GM12874 (cell line): ENCODE measurements around the gene PRELP.

Experiments used
- TF ChIP-seq, protein P1 (sequence below): IDR thresholded peaks from 2 replicates; pipeline ENCODE4 v1.5.1; 2011; ENCODE audit warnings: low read depth, mild to moderate bottlenecking, control low read depth, low read length, moderate library complexity; ENCODE audit not compliant: insufficient read depth

Gene PRELP

DNA sequence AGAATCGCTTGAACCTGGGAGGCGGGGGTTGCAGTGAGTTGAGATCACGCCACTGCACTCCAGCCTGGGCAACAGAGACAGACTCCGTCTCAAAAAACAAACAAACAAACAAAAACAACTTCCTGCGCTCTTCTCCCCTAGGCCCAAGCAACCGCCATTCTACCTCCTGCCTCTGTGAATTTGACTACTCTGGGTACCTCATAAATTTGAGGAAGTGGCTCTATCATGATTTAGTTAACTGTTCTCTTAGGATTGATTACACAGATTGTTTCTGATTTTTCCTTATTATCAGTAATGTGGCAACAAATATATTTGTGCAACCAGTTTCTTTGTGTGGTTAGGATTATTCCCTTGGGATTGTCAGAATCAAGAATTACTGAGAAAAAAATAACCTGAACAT is 48.1 kb downstream of the PRELP start:
- TF ChIP-seq, protein P1, sequence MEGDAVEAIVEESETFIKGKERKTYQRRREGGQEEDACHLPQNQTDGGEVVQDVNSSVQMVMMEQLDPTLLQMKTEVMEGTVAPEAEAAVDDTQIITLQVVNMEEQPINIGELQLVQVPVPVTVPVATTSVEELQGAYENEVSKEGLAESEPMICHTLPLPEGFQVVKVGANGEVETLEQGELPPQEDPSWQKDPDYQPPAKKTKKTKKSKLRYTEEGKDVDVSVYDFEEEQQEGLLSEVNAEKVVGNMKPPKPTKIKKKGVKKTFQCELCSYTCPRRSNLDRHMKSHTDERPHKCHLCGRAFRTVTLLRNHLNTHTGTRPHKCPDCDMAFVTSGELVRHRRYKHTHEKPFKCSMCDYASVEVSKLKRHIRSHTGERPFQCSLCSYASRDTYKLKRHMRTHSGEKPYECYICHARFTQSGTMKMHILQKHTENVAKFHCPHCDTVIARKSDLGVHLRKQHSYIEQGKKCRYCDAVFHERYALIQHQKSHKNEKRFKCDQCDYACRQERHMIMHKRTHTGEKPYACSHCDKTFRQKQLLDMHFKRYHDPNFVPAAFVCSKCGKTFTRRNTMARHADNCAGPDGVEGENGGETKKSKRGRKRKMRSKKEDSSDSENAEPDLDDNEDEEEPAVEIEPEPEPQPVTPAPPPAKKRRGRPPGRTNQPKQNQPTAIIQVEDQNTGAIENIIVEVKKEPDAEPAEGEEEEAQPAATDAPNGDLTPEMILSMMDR = no peak

DNA sequence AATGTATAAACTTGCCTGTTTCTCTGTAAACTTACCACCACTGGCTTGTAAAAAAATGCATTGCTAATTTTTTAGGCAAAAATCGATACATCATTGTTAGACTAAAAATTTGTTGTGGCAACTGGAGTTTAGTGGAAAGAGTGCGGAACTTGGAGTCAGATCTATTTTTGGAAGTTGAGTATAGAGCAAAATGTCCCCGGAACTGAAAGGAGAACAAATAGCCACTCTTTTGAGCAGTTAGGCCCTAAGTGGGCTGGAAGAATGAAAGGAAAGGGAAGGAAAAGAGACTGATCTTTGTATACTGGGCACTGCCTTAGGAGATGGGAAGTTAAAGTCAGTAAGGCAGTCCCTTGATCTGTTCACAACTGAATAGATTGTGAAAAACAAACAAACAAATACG is 48.5 kb downstream of the PRELP start:
- TF ChIP-seq, protein P1 = no peak

DNA sequence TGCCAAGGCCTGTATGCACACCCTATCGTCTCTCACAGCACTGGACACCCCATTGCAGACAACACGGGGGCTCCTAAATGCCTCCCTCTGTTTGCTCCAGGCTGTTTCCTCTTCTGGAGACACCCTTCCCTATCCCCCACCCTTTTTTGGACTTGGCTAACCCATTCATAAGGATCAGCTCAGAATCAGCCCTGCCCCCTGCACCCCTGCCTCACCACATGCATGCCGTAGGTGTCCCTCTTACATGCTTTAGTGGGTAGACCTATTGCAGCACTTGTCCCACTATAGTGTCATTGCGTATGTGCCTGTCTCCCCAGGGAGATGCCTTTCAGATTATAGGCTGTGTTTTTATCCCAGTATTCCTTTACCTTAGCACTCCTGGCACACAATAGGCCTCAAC is 49.2 kb downstream of the PRELP start:
- TF ChIP-seq, protein P1 = no peak

DNA sequence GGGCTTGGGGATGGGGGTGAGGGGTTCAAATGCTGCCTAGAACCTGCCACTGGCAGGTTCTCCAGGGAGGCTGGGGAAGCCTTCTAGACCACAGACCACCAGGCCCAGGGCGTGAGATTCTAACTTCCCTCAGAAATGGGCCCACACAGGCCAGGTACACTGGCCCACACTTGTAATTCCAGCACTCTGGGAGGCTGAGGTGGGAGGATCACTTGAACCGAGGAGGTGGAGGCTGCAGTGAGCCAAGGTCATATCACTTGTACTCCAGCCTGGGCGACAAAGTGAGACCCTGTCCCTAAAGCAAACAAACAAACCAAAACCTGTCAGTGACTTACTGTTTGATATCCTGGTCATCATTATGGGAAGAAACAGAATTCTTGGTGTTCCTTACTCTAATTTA is 50.1 kb downstream of the PRELP start:
- TF ChIP-seq, protein P1 = no peak

DNA sequence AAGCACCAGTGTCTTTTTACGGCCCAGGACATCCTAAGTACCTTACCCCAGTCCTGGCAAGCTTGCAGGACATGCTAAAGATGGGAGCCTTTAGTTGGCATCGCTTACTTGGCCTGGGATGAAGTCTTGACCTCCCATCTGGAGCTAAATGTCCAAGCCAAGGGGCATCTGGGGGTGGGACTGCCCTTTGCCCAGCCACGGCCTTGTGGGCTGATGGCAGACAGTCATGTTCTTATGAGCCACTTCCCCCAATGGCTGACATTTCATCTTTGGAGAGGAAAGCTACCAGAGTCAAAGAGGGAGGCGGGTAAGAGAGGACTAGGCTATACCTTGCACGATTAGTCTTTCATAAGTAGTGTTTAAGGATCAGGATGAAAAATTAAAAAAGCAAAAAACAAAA is 50.5 kb downstream of the PRELP start:
- TF ChIP-seq, protein P1 = no peak

DNA sequence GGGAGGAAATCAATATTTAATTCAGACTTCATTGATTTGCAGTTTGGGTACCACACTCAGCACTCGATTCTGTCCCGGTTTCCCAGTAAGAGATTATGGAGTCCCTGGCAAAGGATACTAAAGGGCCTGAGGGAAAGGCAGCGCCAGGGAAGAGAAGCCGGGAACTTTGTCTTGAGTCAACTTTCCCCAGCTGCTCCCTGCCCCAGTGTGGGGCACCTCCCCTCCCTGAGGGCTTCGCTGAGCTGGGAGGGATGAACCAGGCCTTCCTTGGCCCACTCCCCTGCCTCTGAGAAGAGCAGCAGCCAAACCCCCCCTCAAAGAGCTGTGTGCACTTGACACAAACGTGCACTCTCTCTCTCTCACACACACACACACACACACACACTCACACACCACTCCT is 51.0 kb downstream of the PRELP start:
- TF ChIP-seq, protein P1 = no peak

DNA sequence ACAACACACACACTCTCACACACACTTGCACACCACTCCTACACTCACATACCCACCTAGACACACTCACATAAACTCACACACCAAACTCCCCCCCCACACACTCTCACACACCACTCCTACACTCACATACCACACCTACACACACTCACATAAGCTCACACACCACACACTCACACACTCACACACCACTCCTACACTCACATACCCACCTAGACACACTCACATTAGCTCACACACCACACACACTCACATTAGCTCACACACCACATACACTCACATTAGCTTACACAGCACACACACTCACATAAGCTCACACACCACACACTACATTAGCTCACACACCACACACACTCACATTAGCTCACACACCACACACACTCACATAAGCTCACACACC is 51.4 kb downstream of the PRELP start:
- TF ChIP-seq, protein P1 = no peak

DNA sequence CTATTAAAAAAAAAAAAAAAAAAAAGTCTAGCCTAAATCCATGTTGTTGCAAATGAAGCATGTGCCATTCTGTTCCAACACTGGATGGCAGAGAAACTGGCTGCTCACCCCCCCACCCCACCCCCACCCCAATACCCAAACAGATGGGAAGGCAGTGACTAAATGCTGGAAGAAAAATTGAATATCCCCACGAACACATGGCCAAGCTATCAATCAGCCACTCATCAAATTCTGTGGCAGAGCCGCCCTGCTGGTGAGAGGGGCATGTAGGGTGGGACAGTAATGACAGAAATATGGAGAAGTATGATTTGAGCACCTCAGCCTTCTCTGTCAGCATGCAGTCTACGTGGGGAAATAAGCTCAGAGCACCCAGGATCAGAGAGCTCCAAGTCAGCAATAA is 52.5 kb downstream of the PRELP start:
- TF ChIP-seq, protein P1 = no peak
